OCI-LY3 (cell line): ENCODE measurements around the gene KRT6A.
"Not testable (repeated sequence)": the region's sequence is repeated elsewhere in the genome, so short reads cannot be mapped to it uniquely, and the experiment has no call there.

Experiments
- H2AFZ ChIP-seq: fragments of 200-600, 300-600 bp; shearing (Covaris generic); 2 replicates; pipeline ENCODE4 v1.6.0; 2014; ENCODE audit warnings: antibody characterized with exemption, low read depth, low read length
- H3K27ac ChIP-seq: fragments of 200-600, 300-600 bp; sonication (generic); 2 replicates; pipeline ENCODE4 v1.5.1; 2014; ENCODE audit warnings: mild to moderate bottlenecking, low read length, moderate library complexity, mixed read lengths
- H3K27me3 ChIP-seq: fragments of 200-600, 300-600 bp; sonication (generic); 2 replicates; pipeline ENCODE4 v1.6.1; 2014; ENCODE audit warnings: low read depth, low read length, mixed read lengths
- H3K36me3 ChIP-seq: fragments of 200-600, 300-600 bp; sonication (generic); replicated peaks from 2 replicates; pipeline ENCODE3; 2014; ENCODE audit warnings: low read depth, low read length, mixed read lengths
- H3K4me1 ChIP-seq: fragments of 300-600, 200-600 bp; sonication (generic); 2 replicates; pipeline ENCODE4 v1.6.1; 2014; ENCODE audit warnings: low read length, mixed read lengths
- H3K4me2 ChIP-seq: fragments of 200-600, 300-600 bp; sonication (generic); 2 replicates; pipeline ENCODE4 v1.6.1; 2014; ENCODE audit warnings: low read length, mixed read lengths
- H3K4me3 ChIP-seq: fragments of 300-600, 200-600 bp; sonication (generic); 2 replicates; pipeline ENCODE4 v1.5.1; 2014; ENCODE audit warnings: antibody characterized with exemption, mild to moderate bottlenecking, low read length, moderate library complexity
- H3K79me2 ChIP-seq: fragments of 300-600, 200-600 bp; shearing (Covaris generic); 2 replicates; pipeline ENCODE4 v1.6.1; 2014; ENCODE audit warnings: mild to moderate bottlenecking, low read length, mixed read lengths
- H3K9ac ChIP-seq: fragments of 300-600, 200-600 bp; shearing (Covaris generic); 2 replicates; pipeline ENCODE4 v1.6.0; 2014; ENCODE audit warnings: mild to moderate bottlenecking, low read length, moderate library complexity
- H3K9me3 ChIP-seq: fragments of 200-600, 300-600 bp; shearing (Covaris generic); 2 replicates; pipeline ENCODE4 v1.6.1; 2014; ENCODE audit warnings: low read length, mixed read lengths; ENCODE audit not compliant: insufficient read depth
- H4K20me1 ChIP-seq: fragments of 200-600, 300-600 bp; sonication (generic); 2 replicates; pipeline ENCODE4 v1.6.1; 2016; ENCODE audit warnings: low read length, mixed read lengths; ENCODE audit not compliant: insufficient read depth
- CTCF ChIP-seq: fragments of 200-600, 300-600 bp; sonication (generic); IDR thresholded peaks from 2 replicates; pipeline ENCODE4 v1.5.1; 2014; ENCODE audit warnings: antibody characterized with exemption, low read length, low read depth
- EZH2phosphoT487 ChIP-seq: fragments of 200-600 bp; shearing (Covaris generic); IDR thresholded peaks from 2 replicates; pipeline ENCODE4 v1.6.1; 2018; ENCODE audit warnings: antibody characterized with exemption, mixed run types, low read depth

The KRT6A gene

GRCh38 chr12:52496054-52496453 is 3.0 kb upstream of the KRT6A start:
- Histone ChIP-seq H3K4me1 (peaks cover 27% of the 10 kb centered on the region), H3K9me3 (no peaks in the 10 kb centered on the region), H3K36me3 (no peaks in the 10 kb centered on the region), H3K27ac (no peak overlapping the region), H3K79me2 (no peaks in the 10 kb centered on the region), H3K4me3 (peak overlapping the region; percentile 43), H4K20me1 (no peaks in the 10 kb centered on the region), H2AFZ (0 out of 2 replicates have a peak overlapping the region, but pooled peaks have one; percentile 34), H3K9ac (peak overlapping the region; percentile 21; the same call in 1 of the 2 replicates), H3K27me3 (peaks cover 25% of the 10 kb centered on the region; the same call in 1 of the 2 replicates), H3K4me2 (peak overlapping the region; percentile 74)
- no peak for TF ChIP-seq CTCF
- TF ChIP-seq EZH2phosphoT487: no peak

GRCh38 chr12:52495389-52495788 is 2.3 kb upstream of the KRT6A start:
- H3K4me3 ChIP-seq: peak overlapping the region; percentile 43
- peaks cover 26% of the 10 kb centered on the region; the same call in 1 of the 2 replicates for H3K27me3 ChIP-seq
- TF ChIP-seq CTCF: peak; percentile 22
- TF ChIP-seq EZH2phosphoT487: no peak
- peak overlapping the region; percentile 7; the same call in 1 of the 2 replicates for H3K9ac ChIP-seq
- H4K20me1 ChIP-seq: no peaks in the 10 kb centered on the region
- no peaks in the 10 kb centered on the region for H3K36me3 ChIP-seq
- no peaks in the 10 kb centered on the region for H3K79me2 ChIP-seq
- H3K9me3 ChIP-seq: no peaks in the 10 kb centered on the region
- no peak overlapping the region for H3K27ac ChIP-seq
- peaks cover 27% of the 10 kb centered on the region for H3K4me1 ChIP-seq
- H2AFZ ChIP-seq: peak overlapping the region; percentile 84
- H3K4me2 ChIP-seq: peak overlapping the region; percentile 74

GRCh38 chr12:52494518-52494917 is 1.5 kb upstream of the KRT6A start:
- H3K4me1 ChIP-seq: peaks cover 27% of the 10 kb centered on the region
- no peak overlapping the region for H3K9ac ChIP-seq
- H3K4me2 ChIP-seq: no peak overlapping the region
- no peak for TF ChIP-seq EZH2phosphoT487
- no peak for TF ChIP-seq CTCF
- peaks cover 26% of the 10 kb centered on the region; the same call in 1 of the 2 replicates for H3K27me3 ChIP-seq
- no peaks in the 10 kb centered on the region for H3K79me2 ChIP-seq
- H3K36me3 ChIP-seq: no peaks in the 10 kb centered on the region
- H3K9me3 ChIP-seq: no peaks in the 10 kb centered on the region
- no peak overlapping the region for H3K27ac ChIP-seq
- no peak overlapping the region for H3K4me3 ChIP-seq
- H4K20me1 ChIP-seq: no peaks in the 10 kb centered on the region
- H2AFZ ChIP-seq: no peak overlapping the region

GRCh38 chr12:52494100-52494499 is 1.0 kb upstream of the KRT6A start:
- no peaks in the 10 kb centered on the region for H3K36me3 ChIP-seq
- H2AFZ ChIP-seq: no peak overlapping the region
- H3K27ac ChIP-seq: no peak overlapping the region
- peaks cover 26% of the 10 kb centered on the region; the same call in 1 of the 2 replicates for H3K27me3 ChIP-seq
- no peak overlapping the region for H3K4me2 ChIP-seq
- no peaks in the 10 kb centered on the region for H3K9me3 ChIP-seq
- H3K4me1 ChIP-seq: peaks cover 27% of the 10 kb centered on the region
- no peak for TF ChIP-seq CTCF
- no peak for TF ChIP-seq EZH2phosphoT487
- no peaks in the 10 kb centered on the region for H3K79me2 ChIP-seq
- H4K20me1 ChIP-seq: no peaks in the 10 kb centered on the region
- H3K9ac ChIP-seq: no peak overlapping the region
- H3K4me3 ChIP-seq: no peak overlapping the region

- not testable (repeated sequence) for H4K20me1 ChIP-seq, H3K4me2 ChIP-seq, H3K79me2 ChIP-seq, H3K27ac ChIP-seq, H3K4me3 ChIP-seq, H2AFZ ChIP-seq, H3K36me3 ChIP-seq, H3K9ac ChIP-seq, H3K9me3 ChIP-seq
- Histone ChIP-seq H3K4me1 (peaks cover 27% of the 10 kb centered on the region), H3K27me3 (peaks cover 26% of the 10 kb centered on the region; the same call in 1 of the 2 replicates)
Measured at GRCh38 chr12:52492405-52492804, 652 bp downstream of the KRT6A start.

GRCh38 chr12:52491495-52491894 is 1.6 kb downstream of the KRT6A start:
- H3K4me1 ChIP-seq: peaks cover 19% of the 10 kb centered on the region
- not testable (repeated sequence) for H3K4me2 ChIP-seq, H3K9me3 ChIP-seq, H3K36me3 ChIP-seq, H3K27ac ChIP-seq, H2AFZ ChIP-seq, H3K9ac ChIP-seq, H3K4me3 ChIP-seq, H3K79me2 ChIP-seq, H4K20me1 ChIP-seq
- peaks cover 29% of the 10 kb centered on the region for H3K27me3 ChIP-seq
